Naive B cell (primary cell): ENCODE results near the gene RPUSD1. TPM values are rescaled to one million over a fixed set of nuclear protein-coding genes. Genes with fewer than 3 reads are reported as not detected.
"Not testable (repeated sequence)": the region's sequence is repeated elsewhere in the genome, so short reads cannot be mapped to it uniquely, and the experiment has no call there.

ENCODE experiments used
- ATAC-seq, 2 donors: fragments of 150-1000 bp; cut with Tn5 transposase; 2 replicates each; pipeline ENCODE4 v1.10.0; 2021; ENCODE audit warnings: low read depth in 2 of 2, mild to moderate bottlenecking in 2 of 2, moderate library complexity in 2 of 2
- DNase-seq: peaks from one replicate; pipeline ENCODE4 v3.0.0; 2022
- H3K27ac Mint-ChIP-seq, 6 donors: one replicate each; pipeline ENCODE4 v1.8.0; 2020 to 2022; ENCODE audit warnings: mild to moderate bottlenecking in 6 of 6, mixed read lengths in 6 of 6, moderate library complexity in 5 of 6, inconsistent platforms in 2 of 6
- H3K27me3 Mint-ChIP-seq, 3 donors: one replicate each; pipeline ENCODE4 v1.8.0; 2021 to 2022; ENCODE audit warnings: mixed read lengths in 3 of 3, mild to moderate bottlenecking in 1 of 3
- H3K36me3 Mint-ChIP-seq, 2 donors: one replicate each; pipeline ENCODE4 v1.8.0; 2020 to 2022; ENCODE audit warnings: mixed read lengths in 2 of 2, inconsistent platforms in 1 of 2, mild to moderate bottlenecking in 1 of 2
- H3K4me1 Mint-ChIP-seq, 3 donors: one replicate each; pipeline ENCODE4 v1.8.0; 2020 to 2022; ENCODE audit warnings: mixed read lengths in 3 of 3, inconsistent platforms in 1 of 3, mild to moderate bottlenecking in 1 of 3, moderate library complexity in 1 of 3
- H3K4me3 Mint-ChIP-seq, 8 donors: one replicate each; pipeline ENCODE4 v1.8.0; 2020 to 2022; ENCODE audit warnings: mild to moderate bottlenecking in 8 of 8, mixed read lengths in 8 of 8, moderate library complexity in 8 of 8, inconsistent platforms in 2 of 8
- H3K9me3 Mint-ChIP-seq, 7 donors: one replicate each; pipeline ENCODE4 v1.8.0; 2020 to 2022; ENCODE audit warnings: mixed read lengths in 7 of 7, mild to moderate bottlenecking in 5 of 7, inconsistent platforms in 2 of 7, moderate library complexity in 1 of 7
- polyA plus RNA-seq, 6 donors: library from polyadenylated mRNA; unstranded; fragments of 300-500 nt; fragmentation: Illumina TruSeq; gene quantifications; one replicate each; pipeline ENCODE4 v1.2.3, GENCODE V29; 2021; ENCODE audit warnings: low read depth in 6 of 6

RPUSD1 gene, protein sequence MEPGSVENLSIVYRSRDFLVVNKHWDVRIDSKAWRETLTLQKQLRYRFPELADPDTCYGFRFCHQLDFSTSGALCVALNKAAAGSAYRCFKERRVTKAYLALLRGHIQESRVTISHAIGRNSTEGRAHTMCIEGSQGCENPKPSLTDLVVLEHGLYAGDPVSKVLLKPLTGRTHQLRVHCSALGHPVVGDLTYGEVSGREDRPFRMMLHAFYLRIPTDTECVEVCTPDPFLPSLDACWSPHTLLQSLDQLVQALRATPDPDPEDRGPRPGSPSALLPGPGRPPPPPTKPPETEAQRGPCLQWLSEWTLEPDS
- polyA plus RNA-seq, result 10 to 100 TPM; 24.5 to 43.9 (median 33.7) TPM

DNA sequence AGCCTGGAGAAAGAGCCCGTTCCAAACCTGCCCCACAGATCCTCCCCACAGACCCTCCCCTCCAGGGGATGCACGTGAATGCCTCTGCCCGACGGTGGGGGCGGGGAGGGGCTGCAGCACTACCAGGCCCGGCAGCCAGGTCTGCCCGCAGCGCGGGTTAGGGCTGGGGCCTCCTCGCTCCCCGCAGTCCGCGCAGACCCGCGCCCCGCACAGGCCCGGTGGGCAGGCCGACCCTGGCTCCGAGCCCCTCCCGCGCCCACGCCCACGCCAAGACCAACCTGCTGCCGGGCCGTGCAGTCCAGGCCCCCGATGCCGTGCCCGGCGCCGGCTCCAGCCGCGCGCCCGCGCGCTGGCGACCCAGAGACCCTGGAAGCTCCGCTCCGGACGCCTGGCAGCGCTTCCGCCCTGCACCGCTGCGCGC is at the start of gene RPUSD1:
Gene RPUSD1 (minus strand): TSS at position 404 of the 421 bp plus-strand sequence. CDS start 644 bp downstream, outside the sequence.
- DNase-seq, result no peak

DNA sequence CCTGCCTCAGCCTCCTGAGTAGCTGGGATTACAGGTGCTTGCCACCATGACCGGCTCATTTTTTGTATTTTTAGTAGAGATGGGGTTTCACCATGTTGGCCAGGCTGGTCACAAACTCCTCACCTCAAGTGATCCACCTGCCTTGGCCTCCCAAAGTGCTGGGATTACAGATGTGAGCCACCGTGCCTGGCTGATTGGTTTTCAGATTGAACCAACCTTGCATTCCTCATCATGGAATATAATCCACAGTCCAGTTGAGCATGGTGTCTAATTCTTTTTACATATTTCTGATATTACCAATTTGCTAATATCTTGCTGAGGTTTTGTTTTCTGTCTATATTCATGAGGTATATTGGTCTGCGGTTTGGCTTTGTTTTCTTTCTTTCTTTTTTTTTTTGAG is 48.6 kb upstream of the RPUSD1 start:
- Mint-ChIP-seq H3K9me3 (peaks cover 0 to 28% (median 17%) of the 10 kb centered on the region in 7 donors), H3K27me3 (peaks cover 0 to 11% (median 4%) of the 10 kb centered on the region in 3 donors), H3K4me3 (peak overlapping the region in 1 of 8 donors; percentile 44), H3K36me3 (peaks cover 0 to 12% of the 10 kb centered on the region in 2 donors)
- not testable (repeated sequence) for DNase-seq, ATAC-seq, H3K4me1 Mint-ChIP-seq, H3K27ac Mint-ChIP-seq

More for the DNA sequence above, at the start of gene RPUSD1:
- H3K27ac Mint-ChIP-seq, result peak within 1 kb of the TSS in 3 of 6 donors; percentile 44 to 63 (median 56)
- ATAC-seq, result peak; percentile 15 to 17
- no peaks in the 10 kb centered on the region for H3K27me3 Mint-ChIP-seq
- peaks cover 5 to 11% (median 7%) of the 10 kb centered on the region in 3 donors for H3K4me1 Mint-ChIP-seq
- peaks cover 0 to 8% of the 10 kb centered on the region in 2 donors for H3K36me3 Mint-ChIP-seq
- peak within 1 kb of the TSS; percentile 79 to 92 (median 86) for H3K4me3 Mint-ChIP-seq
- no peaks in the 10 kb centered on the region for H3K9me3 Mint-ChIP-seq

DNA sequence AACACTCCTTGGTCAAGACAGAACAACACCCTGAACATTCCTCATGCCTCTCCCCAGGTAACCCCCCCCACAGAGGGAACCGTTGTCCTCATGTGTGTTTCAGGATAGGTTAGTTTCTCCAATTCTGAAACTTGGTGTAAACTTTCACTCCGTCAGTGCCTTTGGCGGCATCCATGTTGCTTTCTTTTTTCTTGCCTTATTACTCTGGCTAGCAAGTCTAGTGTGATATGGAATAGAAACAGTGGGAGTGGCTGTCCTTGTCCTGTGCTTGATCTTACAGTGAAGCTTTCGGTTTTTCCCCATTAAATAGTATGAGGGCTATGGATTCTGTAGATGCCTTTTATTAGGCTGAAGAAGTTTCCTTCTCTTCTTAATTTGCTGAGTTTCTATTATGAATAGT is 48.0 kb upstream of the RPUSD1 start:
- H3K27me3 Mint-ChIP-seq, result peaks cover 0 to 11% (median 4%) of the 10 kb centered on the region in 3 donors
- no peaks in the 10 kb centered on the region for H3K4me1 Mint-ChIP-seq
- H3K27ac Mint-ChIP-seq, result no peak overlapping the region
- peaks cover 0 to 12% of the 10 kb centered on the region in 2 donors for H3K36me3 Mint-ChIP-seq
- no peak for DNase-seq
- H3K9me3 Mint-ChIP-seq, result peaks cover 0 to 28% (median 17%) of the 10 kb centered on the region in 7 donors
- H3K4me3 Mint-ChIP-seq, result no peak overlapping the region
- ATAC-seq, result no peak

DNA sequence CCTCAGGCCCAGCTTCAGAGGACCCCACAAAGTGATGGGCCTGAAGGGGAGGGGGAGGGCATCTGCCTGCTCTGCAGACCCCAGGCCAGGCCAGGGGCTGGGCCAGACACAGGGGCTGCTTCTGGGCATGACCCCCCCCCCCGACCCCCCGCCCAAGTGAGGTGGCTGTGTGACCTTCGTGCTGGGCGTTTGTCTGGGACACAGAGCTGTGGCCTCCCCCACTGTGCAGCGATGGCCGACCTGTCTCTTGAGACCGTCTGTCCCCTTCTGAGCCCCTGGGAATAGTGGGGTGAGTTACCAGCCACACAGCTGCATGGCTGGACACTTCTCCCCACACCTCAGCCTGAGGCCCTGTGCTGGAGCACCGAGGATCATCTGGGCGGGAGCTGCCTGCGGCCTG is 47.2 kb upstream of the RPUSD1 start:
- Mint-ChIP-seq H3K27me3 (peaks cover 0 to 11% (median 4%) of the 10 kb centered on the region in 3 donors), H3K36me3 (peaks cover 0 to 12% of the 10 kb centered on the region in 2 donors), H3K9me3 (peaks cover 0 to 28% (median 17%) of the 10 kb centered on the region in 7 donors), H3K27ac (no peak overlapping the region), H3K4me1 (no peaks in the 10 kb centered on the region), H3K4me3 (no peak overlapping the region)
- ATAC-seq (no peak), DNase-seq (no peak)

DNA sequence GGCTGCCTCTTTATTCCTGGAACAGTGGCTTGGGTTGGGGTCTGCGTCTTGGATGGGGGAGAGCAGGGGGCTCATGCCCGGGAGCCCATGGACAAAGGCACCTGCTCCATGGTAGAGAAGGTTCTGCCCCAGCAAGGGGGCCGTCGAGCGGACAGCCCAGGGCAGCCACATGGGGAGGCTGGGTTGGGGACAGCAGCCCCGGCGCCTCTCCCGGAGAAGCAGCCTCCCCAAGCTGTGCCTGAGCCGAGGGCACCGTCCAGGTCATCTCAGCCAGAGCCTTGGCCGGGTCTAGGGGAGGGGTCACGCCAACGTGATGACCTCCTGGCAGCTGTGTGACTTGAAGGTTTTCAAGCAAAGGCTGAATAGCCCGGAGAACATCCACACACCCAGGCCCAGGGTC is 45.2 kb upstream of the RPUSD1 start:
- H3K27ac Mint-ChIP-seq, result no peak overlapping the region
- H3K4me1 Mint-ChIP-seq, result no peaks in the 10 kb centered on the region
- no peak overlapping the region for H3K4me3 Mint-ChIP-seq
- DNase-seq (no peak), ATAC-seq (no peak)
- H3K27me3 Mint-ChIP-seq, result peaks cover 0 to 16% (median 4%) of the 10 kb centered on the region in 3 donors
- peaks cover 0 to 12% of the 10 kb centered on the region in 2 donors for H3K36me3 Mint-ChIP-seq
- H3K9me3 Mint-ChIP-seq, result peaks cover 0 to 26% (median 17%) of the 10 kb centered on the region in 7 donors

DNA sequence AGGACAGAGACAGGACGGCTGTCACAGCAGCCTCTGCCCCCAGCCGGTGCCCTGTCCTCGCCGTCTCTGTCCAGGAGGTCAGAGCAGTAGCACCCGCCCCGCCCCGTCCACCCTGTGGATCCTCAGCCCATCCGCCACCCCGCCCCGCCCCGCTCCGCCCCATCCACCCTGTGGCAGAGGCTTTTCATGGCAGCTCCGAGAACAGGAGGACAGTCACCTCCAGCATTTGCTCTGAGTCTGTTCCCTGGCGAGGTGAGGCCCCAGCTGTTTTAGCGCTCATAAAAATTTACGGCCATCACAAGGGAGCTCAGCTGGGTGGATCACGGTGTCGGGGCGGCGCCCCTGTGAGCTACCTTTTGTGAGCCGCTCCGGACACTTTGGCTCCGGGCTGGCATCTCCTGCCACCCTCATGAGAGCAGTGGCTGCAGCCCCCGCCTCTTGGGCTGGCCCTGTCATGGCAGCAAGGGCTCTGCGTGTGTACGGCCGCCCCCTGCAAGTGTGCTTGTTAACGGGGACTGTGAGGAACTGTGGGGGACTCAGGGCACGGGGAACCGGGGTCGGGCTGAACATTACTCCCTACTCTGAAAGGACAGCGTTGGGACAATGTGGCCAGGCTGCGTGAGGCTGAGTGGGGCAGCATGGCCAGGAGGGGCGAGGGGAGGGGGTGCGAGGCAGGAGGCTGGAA is 44.6 kb upstream of the RPUSD1 start:
- Mint-ChIP-seq H3K27me3 (peaks cover 0 to 16% (median 4%) of the 10 kb centered on the region in 3 donors), H3K27ac (no peak overlapping the region), H3K36me3 (peaks cover 0 to 12% of the 10 kb centered on the region in 2 donors), H3K9me3 (peaks cover 0 to 22% (median 17%) of the 10 kb centered on the region in 7 donors), H3K4me1 (no peaks in the 10 kb centered on the region), H3K4me3 (no peak overlapping the region)
- DNase-seq (no peak), ATAC-seq (no peak)

DNA sequence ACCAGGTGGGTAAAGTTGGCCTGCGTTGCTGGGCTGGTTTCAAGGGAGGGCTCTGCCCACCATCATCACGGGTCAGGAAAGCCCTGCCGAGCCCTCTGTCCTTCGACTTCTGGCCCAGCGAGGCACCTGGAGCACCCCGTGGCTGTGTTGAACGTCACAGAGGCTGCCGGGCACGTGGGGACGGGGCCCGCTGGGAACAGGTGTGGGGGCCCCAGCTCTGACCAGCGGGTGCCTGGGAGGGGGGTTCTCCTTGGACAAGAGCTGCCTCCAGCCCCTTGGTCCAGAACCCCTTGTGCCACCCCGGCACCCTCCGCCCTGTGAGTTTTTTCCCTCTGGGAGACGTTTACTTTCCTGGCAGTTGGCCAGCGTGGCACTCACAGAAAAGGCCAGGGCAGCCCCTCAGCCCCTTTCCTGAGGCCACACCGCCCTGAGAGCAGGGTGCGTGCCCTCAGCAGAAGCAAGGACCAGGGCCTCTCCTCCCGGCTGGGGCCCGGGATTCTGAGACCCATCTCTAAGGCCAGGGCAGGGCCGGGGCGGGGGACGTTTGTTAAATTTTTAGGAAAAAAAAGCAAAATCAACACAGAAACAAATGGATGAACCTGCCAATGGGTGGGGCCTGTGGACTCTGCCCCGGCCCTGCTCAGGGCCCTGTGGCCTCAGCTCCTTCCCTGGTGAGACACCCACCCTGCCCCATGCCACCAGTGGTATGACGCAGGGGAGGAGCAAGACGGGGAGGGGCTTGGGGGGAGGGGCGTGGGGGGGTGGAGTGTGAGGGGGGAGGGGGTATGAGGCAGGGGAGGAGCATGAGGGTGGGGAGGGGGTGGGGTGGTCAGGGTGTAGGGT is 43.6 kb upstream of the RPUSD1 start:
- DNase-seq, result no peak
- H3K36me3 Mint-ChIP-seq, result peaks cover 0 to 12% of the 10 kb centered on the region in 2 donors
- no peak overlapping the region for H3K4me3 Mint-ChIP-seq
- H3K9me3 Mint-ChIP-seq, result peaks cover 0 to 14% (median 11%) of the 10 kb centered on the region in 7 donors
- no peaks in the 10 kb centered on the region for H3K4me1 Mint-ChIP-seq
- ATAC-seq, result no peak
- no peak overlapping the region for H3K27ac Mint-ChIP-seq
- H3K27me3 Mint-ChIP-seq, result peaks cover 0 to 16% (median 4%) of the 10 kb centered on the region in 3 donors

DNA sequence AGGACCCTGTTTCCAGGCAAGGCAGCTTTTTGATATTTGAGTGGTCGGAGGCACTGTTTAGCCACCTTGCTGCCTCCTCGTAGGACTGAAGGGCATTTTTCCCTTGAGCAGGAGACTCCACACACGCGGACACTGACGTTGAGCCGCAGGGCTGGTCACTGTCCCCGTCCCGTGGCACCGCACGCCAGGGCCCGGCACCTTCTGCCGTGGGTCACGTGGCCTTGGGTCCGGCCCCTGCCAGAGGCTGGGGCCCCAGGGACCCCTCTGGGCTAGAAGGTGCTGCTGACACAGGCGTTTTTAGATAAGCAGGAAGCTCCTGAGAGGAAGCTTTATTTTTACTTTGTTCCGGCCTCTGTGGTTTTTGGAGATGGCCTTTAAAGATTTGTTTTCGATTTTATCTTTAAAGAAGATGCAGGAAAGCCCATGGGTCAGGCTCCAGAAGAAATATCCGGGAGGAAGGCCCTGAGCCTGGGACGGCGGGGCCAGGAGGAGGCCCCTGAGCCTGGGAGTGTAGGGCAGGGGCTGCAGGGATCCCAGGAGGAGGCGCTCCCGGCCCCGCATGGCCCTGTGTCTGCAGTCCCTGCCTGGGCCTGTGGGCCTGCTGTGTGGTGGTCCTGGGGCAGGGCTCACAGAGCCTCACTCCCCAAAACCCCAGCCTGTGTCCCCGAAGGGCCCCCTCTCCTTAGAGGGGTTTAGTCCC is 42.8 kb upstream of the RPUSD1 start:
- DNase-seq (no peak), ATAC-seq (no peak)
- Mint-ChIP-seq H3K27me3 (peaks cover 0 to 17% (median 4%) of the 10 kb centered on the region in 3 donors), H3K9me3 (peaks cover 0 to 6% (median 4%) of the 10 kb centered on the region in 7 donors), H3K4me1 (no peaks in the 10 kb centered on the region), H3K36me3 (peaks cover 0 to 6% of the 10 kb centered on the region in 2 donors), H3K4me3 (no peak overlapping the region), H3K27ac (no peak overlapping the region)

DNA sequence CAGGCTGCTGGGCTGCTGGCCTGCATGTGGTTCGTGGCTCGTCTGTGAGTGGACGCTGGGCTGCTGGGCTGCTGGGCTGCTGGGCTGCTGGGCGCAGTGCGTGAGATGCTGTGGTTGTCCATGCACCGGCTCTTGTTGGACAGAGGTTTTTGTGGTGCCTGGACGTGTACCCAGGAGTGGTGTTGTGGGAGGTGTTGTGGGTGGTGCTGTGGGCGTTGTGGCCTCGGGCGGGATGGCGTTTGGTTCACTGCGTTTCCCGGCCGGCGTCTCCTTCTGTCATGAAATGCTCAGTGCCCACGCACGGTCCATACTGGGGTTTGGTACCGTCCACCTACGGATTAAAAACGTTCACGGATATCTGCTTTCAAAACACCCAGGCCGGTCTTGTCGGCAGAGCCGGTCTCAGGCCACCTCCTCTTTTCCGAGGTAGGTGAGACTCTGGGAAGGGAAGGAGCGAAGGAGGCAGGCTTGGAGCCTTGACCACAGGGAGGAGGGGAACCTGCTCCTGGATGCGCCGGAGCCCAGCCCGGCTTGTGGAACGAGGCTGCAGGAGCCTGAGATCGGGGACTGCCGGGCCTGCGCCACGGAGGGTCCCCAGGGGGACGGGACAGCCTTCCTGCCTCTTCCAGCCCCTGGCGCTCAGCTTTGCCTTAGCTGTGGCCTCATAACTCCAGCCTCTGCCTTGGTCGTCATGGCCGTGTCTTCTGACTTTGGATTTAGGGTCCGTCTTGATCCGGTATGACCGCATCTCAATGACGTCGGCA is 42.1 kb upstream of the RPUSD1 start:
- H3K27ac Mint-ChIP-seq, result no peak overlapping the region
- peaks cover 0 to 4% (median 0%) of the 10 kb centered on the region in 7 donors for H3K9me3 Mint-ChIP-seq
- no peak overlapping the region for H3K4me3 Mint-ChIP-seq
- no peaks in the 10 kb centered on the region for H3K4me1 Mint-ChIP-seq
- no peak for DNase-seq
- ATAC-seq, result no peak
- peaks cover 0 to 22% (median 9%) of the 10 kb centered on the region in 3 donors for H3K27me3 Mint-ChIP-seq
- H3K36me3 Mint-ChIP-seq, result no peaks in the 10 kb centered on the region

DNA sequence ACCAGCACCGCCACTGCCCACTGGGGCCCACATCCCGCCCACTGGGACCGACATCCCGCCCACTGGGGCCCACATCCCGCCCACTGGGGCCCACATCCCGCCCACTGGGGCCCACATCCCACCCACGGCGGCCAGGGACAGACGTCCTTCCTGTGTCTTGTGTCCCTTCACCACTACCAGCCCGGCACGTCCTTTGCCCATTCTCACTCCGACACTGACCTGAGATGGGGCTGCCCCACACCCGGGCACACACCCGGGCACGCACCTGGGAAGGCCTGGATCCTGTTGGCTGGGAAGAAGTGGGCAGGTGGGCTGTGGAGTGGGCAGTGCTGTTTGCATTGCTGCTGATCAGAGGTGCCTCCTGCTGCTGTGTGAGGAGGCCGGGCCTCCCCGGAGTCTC is 40.7 kb upstream of the RPUSD1 start:
- Mint-ChIP-seq H3K36me3 (no peaks in the 10 kb centered on the region), H3K4me3 (no peak overlapping the region), H3K27ac (no peak overlapping the region), H3K4me1 (no peaks in the 10 kb centered on the region), H3K27me3 (peaks cover 0 to 17% (median 5%) of the 10 kb centered on the region in 3 donors), H3K9me3 (no peaks in the 10 kb centered on the region)
- ATAC-seq, result no peak
- no peak for DNase-seq

DNA sequence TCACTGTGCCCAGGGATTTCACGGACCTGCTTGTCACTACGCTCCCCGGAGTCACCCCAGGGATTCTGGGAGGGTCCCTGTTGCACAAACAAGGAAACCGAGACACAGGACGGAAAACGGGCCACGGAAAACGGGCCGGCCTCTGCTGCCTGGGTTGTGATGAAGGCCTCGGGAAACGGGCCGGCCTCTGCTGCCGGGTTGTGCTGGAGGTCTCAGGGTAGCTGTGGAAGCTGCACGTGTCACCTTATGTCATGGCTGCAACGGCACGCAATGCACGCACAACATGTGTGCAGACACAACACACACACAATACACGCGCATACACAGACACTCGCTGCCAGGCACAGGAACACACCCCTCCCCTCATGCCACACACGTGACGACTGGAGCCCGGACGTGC is 39.3 kb upstream of the RPUSD1 start:
- no peak for ATAC-seq
- no peak for DNase-seq
- Mint-ChIP-seq H3K9me3 (no peaks in the 10 kb centered on the region), H3K27ac (no peak overlapping the region), H3K27me3 (peaks cover 0 to 11% (median 5%) of the 10 kb centered on the region in 3 donors), H3K36me3 (no peaks in the 10 kb centered on the region), H3K4me3 (no peak overlapping the region), H3K4me1 (no peaks in the 10 kb centered on the region)
